Stimulated activated CD8-positive, alpha-beta memory T cell treated with anti-CD3 and anti-CD28 coated beads, Interleukin-12 subunit alpha, Interleukin-12 subunit beta, amount 100 ng/mL, for 4 hours (primary cell): Measurements from ENCODE around the gene ANTXRL.
"Not testable (repeated sequence)": the region's sequence is repeated elsewhere in the genome, so short reads cannot be mapped to it uniquely, and the experiment has no call there.

Experiments
- DNase-seq: peaks from one replicate; pipeline ENCODE4 v3.0.0-alpha.2; 2020; ENCODE audit warnings: low read depth

The ANTXRL gene

GRCh38 chr10:46254467-46254866, 32.3 kb upstream of the ANTXRL start:
- no peak for DNase-seq

GRCh38 chr10:46255210-46255609, 31.6 kb upstream of the ANTXRL start:
- not testable (repeated sequence) for DNase-seq

GRCh38 chr10:46255801-46256747, 30.7 kb upstream of the ANTXRL start:
- DNase-seq: no peak

GRCh38 chr10:46257099-46257498, 29.7 kb upstream of the ANTXRL start:
- DNase-seq: no peak

GRCh38 chr10:46262906-46263560, 23.8 kb upstream of the ANTXRL start:
- DNase-seq: not testable (repeated sequence)

- no peak for DNase-seq
Measured at GRCh38 chr10:46263831-46264268, 22.9 kb upstream of the ANTXRL start.

GRCh38 chr10:46264336-46264735, 22.5 kb upstream of the ANTXRL start:
- no peak for DNase-seq

GRCh38 chr10:46264737-46265368, 21.9 kb upstream of the ANTXRL start:
- no peak for DNase-seq

GRCh38 chr10:46265566-46266305, 21.1 kb upstream of the ANTXRL start:
- DNase-seq: not testable (repeated sequence)

GRCh38 chr10:46266306-46266985, 20.4 kb upstream of the ANTXRL start:
- DNase-seq: no peak

- DNase-seq: no peak
Measured at GRCh38 chr10:46267132-46267985, 19.4 kb upstream of the ANTXRL start.

- no peak for DNase-seq
Measured at GRCh38 chr10:46268076-46268881, 18.5 kb upstream of the ANTXRL start.

GRCh38 chr10:46269554-46270053, 17.2 kb upstream of the ANTXRL start:
- not testable (repeated sequence) for DNase-seq

- DNase-seq: no peak
Measured at GRCh38 chr10:46270086-46270811, 16.5 kb upstream of the ANTXRL start.

GRCh38 chr10:46270963-46271530, 15.8 kb upstream of the ANTXRL start:
- DNase-seq: not testable (repeated sequence)

GRCh38 chr10:46271795-46272499, 14.8 kb upstream of the ANTXRL start:
- DNase-seq: not testable (repeated sequence)

GRCh38 chr10:46272863-46273415, 13.9 kb upstream of the ANTXRL start:
- no peak for DNase-seq
